ENCODE measurements around the gene CSNK1G2. TPM values are rescaled to one million over a fixed set of nuclear protein-coding genes. Genes with fewer than 3 reads are reported as not detected.

Gene CSNK1G2
- polyA plus RNA-seq, 3 donors from 2014 or later, result 18.0 to 35.4 (median 21.8) TPM

DNA sequence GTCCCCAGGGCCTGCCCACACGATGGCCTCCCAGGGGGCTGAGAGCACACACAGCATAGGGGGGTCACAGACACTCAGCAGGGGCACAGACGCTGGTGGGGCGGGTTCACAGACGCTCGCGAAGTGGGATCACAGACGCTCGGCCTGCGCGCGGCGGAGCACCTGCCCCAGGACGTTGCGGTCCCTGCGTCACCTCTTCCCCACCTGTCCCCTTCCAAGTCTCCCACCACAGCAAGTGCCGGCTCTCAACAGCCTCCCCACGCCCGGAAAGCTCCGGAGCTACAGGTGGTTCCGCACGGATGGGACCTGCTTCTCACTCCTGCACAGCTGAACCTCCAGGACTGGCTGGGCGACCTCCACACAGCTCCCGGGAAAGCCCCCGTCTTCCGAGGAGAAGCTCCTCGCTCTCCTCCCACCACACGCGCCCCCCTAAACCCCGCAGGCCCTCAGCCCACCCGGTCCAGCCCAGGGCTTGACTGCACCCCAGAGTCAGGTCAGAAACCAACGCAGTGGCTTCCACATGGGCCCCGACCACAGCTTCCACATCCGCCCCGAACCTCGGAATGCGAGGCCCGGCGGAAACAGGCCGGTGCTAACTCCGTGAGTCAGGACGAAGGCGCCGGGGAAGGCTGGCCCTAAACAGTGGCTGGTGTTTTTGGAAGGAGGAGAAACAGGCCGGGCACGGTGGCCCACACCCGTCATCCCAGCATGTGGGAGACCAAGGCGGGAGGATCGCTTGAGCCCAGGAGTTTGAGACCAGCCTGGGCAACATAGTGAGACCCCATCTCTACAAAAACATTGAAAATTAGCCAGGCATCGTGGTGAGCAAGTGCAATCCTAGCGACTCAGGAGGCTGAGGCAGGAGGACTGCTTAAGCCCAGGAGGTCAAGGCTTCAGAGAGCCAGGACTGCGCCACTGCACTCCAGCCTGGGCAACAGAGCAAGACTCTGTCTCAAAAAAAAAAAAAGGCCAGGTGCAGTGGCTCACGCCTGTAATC is 58.0 kb downstream of the CSNK1G2 start:
- Mint-ChIP-seq H3K4me1 (peaks cover 0 to 4% of the 10 kb centered on the region in 2 donors), H3K4me3 (peak overlapping the region in 2 of 5 donors; percentile 33 to 52), H3K9me3 (no peaks in the 10 kb centered on the region), H3K27ac (no peak overlapping the region), H3K27me3 (ENCODE audit: low read depth in 3 of 3) (peaks cover 0 to 4% (median 0%) of the 10 kb centered on the region in 3 donors), H3K36me3 (peaks cover 6 to 23% (median 11%) of the 10 kb centered on the region in 3 donors)
- DNase-seq, result peak in 1 of 3 donors; percentile 10

DNA sequence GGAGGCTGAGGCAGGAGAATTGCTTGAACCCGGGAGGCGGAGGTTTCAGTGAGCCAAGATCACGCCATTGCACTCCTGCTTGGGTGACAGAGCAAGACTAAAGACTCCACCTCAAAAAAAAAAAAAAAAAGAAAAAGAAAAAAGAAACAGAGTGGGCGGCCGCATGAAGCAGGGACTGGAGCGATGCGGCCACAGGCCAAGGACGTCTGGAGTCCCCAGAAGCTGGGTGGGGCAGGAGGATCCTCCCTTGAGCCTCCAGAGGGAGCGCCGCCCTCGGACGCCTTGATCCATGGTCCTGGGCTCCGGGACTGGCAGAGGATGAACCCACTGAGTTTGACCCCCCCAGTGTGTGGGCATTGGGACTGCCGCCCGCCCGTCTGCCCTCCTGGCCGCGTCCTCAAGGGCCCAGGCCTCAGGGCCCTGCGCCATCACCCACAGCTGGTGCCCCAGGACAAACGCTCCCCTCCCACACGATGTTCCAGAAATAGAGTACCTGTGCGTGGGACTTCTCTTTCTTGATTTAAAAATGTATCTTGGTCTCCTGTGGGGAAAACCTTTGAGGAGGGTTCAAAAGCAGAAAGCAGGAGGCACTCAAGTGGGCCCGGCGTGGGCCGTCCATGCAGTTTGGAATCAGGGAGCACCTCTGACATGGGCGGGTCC is 59.0 kb downstream of the CSNK1G2 start:
- Mint-ChIP-seq H3K4me1 (peaks cover 0 to 4% of the 10 kb centered on the region in 2 donors), H3K9me3 (no peaks in the 10 kb centered on the region), H3K27me3 (ENCODE audit: low read depth in 3 of 3) (peaks cover 0 to 5% (median 0%) of the 10 kb centered on the region in 3 donors), H3K4me3 (no peak overlapping the region), H3K27ac (no peak overlapping the region), H3K36me3 (peaks cover 6 to 23% (median 8%) of the 10 kb centered on the region in 3 donors)
- no peak for DNase-seq

DNA sequence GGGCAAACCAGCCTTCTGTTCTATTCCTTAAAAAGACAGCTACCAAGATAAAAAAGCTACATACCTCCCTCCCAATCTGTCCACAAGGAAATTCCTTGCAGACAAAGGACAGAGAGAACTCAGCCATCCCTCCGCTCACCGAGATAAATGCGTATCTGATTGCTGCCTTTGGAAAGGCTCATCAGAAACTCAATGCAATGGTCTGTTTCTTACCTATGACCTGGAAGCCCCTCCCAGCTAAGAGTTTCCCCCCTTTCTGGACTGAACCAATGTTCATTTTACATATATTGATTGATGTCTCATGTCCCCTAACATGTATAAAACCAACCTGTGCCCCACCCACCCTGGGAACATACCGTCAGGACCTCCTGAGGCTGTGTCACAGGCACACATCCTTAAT is 62.9 kb downstream of the CSNK1G2 start:
- Mint-ChIP-seq H3K4me3 (no peak overlapping the region), H3K27me3 (ENCODE audit: low read depth in 3 of 3) (peaks cover 0 to 5% (median 0%) of the 10 kb centered on the region in 3 donors), H3K4me1 (peaks cover 3 to 16% of the 10 kb centered on the region in 2 donors), H3K9me3 (no peaks in the 10 kb centered on the region), H3K36me3 (peaks cover 0 to 8% (median 3%) of the 10 kb centered on the region in 3 donors), H3K27ac (no peak overlapping the region)
- DNase-seq, result no peak

DNA sequence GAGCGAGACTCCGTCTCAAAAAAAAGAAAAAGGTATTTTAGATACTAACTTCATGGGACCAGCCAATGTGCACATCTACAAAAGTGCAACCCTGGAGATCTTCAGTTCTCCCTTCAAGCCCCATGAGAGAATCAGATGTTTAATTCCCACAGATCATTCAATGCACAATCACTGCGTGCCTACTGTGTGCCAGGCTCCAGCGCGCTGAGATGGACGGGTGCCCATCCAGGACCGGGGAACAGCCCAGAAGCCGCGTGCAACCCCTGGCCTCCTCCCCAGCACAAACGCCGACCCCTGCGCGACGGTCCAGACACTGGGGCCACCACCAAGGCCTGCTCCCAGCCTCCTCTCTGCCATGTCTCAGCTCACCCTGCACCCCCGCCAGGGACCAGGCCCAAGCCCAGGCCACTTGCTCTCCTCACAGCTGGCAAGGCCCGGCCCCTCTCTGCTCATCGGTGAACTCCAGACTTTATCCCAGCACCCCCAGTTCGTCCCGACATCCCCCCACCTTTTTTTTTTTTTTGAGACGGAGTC is 69.2 kb downstream of the CSNK1G2 start:
- no peaks in the 10 kb centered on the region for H3K36me3 Mint-ChIP-seq
- DNase-seq, result no peak
- no peaks in the 10 kb centered on the region for H3K9me3 Mint-ChIP-seq
- peaks cover 10 to 26% of the 10 kb centered on the region in 2 donors for H3K4me1 Mint-ChIP-seq
- H3K4me3 Mint-ChIP-seq, result no peak overlapping the region
- H3K27me3 Mint-ChIP-seq (ENCODE audit: low read depth in 3 of 3), result no peaks in the 10 kb centered on the region
- H3K27ac Mint-ChIP-seq, result peak overlapping the region in 1 of 6 donors; percentile 49

DNA sequence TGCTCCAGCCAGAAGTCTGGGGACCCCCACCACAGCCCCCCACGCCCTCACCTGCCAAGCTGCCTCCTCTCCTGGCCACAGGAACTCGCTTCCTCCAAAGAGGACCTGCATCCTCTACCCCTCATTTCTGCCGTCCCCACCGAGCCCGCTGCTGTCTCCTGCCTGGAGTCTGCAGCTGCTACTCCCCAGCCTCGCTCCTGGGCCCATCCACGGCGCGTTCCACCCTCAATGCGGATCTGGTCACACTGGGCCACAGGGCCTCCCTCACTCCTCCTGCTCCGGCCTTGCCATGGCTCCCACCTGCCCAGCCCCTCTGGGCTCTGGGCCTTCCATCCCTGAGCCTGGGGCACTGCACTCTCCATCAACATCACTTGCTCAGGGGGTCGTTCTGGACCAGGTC is 70.2 kb downstream of the CSNK1G2 start:
- H3K4me3 Mint-ChIP-seq, result no peak overlapping the region
- H3K27ac Mint-ChIP-seq, result peak overlapping the region in 3 of 6 donors; percentile 22 to 53 (median 49)
- no peaks in the 10 kb centered on the region for H3K27me3 Mint-ChIP-seq (ENCODE audit: low read depth in 3 of 3)
- no peaks in the 10 kb centered on the region for H3K9me3 Mint-ChIP-seq
- no peaks in the 10 kb centered on the region for H3K36me3 Mint-ChIP-seq
- H3K4me1 Mint-ChIP-seq, result peaks cover 12 to 27% of the 10 kb centered on the region in 2 donors
- DNase-seq, result no peak

DNA sequence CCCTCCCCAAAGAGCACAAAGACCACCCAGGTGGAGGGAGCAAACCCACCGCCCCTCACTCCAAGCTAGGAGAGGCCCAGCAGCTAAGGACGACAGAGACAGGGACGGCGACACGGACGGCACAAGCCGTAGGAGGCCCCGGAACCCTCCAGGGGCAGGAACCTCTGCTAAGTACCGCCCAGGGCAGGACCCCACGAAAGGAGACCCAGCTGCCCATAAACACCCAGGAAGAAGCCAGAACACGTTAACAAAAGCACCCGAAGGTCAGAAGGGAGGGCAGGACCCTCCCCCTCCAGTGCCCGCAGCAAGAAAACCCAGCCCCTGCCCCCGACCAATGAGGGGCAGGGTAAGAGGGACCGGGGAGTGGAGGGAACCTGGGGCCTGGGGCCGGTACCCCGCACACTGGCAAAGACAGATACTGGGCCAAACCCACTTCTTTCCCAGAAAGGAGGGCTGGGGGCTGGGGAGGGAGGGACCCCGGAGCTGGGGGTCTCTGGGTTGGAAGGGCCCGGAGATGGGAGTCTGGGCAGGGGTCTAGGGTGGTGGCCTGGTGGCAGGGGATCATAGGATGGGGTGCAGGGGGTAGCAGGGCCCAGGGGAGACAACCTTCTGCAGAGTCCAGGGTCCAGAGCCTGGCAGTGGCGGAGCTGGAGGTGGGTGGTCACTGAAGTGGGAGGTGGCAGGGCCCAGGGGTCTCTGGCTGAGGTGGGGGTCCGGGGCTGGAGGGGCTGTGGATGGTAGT is 72.1 kb downstream of the CSNK1G2 start:
- Mint-ChIP-seq H3K36me3 (no peaks in the 10 kb centered on the region), H3K4me3 (peak overlapping the region in 4 of 5 donors; percentile 41 to 57 (median 52)), H3K4me1 (peaks cover 15 to 17% of the 10 kb centered on the region in 2 donors), H3K9me3 (no peaks in the 10 kb centered on the region), H3K27me3 (ENCODE audit: low read depth in 3 of 3) (no peaks in the 10 kb centered on the region), H3K27ac (peak overlapping the region in 2 of 6 donors; percentile 19 to 26)
- no peak for DNase-seq

DNA sequence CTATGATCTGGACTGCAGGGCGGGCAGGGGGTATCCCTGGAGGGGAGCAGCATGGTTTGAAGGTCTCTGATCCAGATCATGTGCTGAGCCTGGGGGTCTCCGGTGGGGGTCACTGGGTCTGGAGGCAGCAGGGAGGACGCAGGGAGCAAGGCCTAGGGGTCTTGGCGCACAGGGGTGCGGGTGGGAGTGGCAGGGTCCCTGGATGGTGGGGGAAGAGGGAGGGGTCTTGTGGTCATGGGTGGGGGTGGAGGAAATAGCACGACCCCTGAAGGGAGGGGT is 72.7 kb downstream of the CSNK1G2 start:
- H3K36me3 Mint-ChIP-seq, result no peaks in the 10 kb centered on the region
- DNase-seq, result no peak
- peak overlapping the region in 1 of 5 donors; percentile 15 for H3K4me3 Mint-ChIP-seq
- H3K4me1 Mint-ChIP-seq, result peaks cover 15 to 17% of the 10 kb centered on the region in 2 donors
- H3K9me3 Mint-ChIP-seq, result no peaks in the 10 kb centered on the region
- H3K27me3 Mint-ChIP-seq (ENCODE audit: low read depth in 3 of 3), result no peaks in the 10 kb centered on the region
- H3K27ac Mint-ChIP-seq, result peak overlapping the region in 1 of 6 donors; percentile 21

DNA sequence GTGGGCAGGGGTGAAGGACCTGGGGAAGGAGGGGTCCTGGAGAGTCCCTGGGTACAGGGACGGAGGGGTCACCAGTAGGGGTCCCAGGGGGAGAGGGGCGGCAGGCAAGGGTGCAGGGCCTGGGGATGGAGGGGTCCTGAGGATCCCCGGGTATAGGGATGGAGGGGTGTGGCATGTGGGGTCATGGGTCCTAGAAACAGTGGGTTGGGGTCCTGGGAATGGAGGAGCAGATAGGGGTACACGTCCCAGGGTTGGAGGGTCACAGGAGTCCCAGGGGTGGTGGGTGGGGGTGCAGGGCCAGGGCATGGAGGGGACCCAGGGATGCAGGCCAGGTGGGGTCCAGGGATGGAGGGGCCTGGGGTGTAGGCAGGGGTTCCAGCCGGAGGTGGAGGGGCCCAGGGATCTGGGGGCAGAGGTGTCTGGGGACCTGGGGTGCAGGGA is 73.2 kb downstream of the CSNK1G2 start:
- H3K27me3 Mint-ChIP-seq (ENCODE audit: low read depth in 3 of 3), result no peaks in the 10 kb centered on the region
- peak overlapping the region in 1 of 6 donors; percentile 12 for H3K27ac Mint-ChIP-seq
- H3K9me3 Mint-ChIP-seq, result no peaks in the 10 kb centered on the region
- H3K36me3 Mint-ChIP-seq, result no peaks in the 10 kb centered on the region
- H3K4me1 Mint-ChIP-seq, result peaks cover 15 to 17% of the 10 kb centered on the region in 2 donors
- H3K4me3 Mint-ChIP-seq, result peak overlapping the region in 2 of 5 donors; percentile 21 to 65
- no peak for DNase-seq

DNA sequence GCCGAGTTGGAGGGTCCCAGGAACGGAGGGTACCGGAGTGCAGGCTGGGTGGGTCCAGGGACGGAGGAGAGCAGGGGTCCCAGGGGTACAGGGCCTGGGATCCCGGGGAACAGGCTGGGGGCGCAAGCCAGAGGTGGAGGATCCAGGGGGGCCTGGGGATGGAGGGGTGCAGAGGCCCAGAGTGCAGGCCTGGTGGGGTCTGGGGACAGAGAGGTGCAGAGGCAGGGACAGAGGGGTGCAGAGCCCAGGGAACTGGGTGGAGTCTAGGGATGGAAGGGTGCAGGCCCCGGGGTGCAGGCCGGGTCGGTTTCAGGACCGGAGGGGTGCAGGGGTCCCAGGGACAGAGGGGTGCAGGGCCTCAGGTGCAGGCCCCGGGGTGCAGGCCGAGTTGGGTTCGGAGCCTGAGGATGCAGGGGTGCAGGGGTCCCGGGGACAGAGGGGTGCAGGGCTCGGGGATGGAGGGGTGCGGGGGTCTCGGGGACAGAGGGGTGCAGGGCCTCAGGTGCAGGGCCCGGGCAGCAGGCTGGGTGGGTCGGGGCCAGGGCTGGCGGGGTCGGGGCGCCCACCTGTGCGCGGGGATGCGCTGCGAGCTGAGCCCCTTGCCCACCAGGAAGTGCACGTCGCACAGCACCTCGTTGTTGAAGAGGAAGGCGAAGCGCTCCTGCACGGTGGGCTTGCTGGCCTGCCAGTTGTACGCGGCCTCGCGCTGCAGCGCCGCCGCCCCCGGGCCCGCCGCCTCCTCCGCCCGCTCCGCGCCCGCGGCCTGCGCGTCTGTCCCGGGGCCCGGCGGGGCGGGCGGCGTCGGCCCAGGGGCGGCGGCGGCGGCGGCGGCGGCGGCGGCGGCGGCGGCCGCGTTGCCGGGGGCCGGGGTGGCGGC is 74.0 kb downstream of the CSNK1G2 start:
- Mint-ChIP-seq H3K27me3 (ENCODE audit: low read depth in 3 of 3) (peaks cover 0 to 5% (median 0%) of the 10 kb centered on the region in 3 donors), H3K4me1 (peaks cover 17 to 19% of the 10 kb centered on the region in 2 donors), H3K9me3 (no peaks in the 10 kb centered on the region), H3K27ac (peak overlapping the region in 3 of 6 donors; percentile 20 to 58 (median 46)), H3K36me3 (no peaks in the 10 kb centered on the region), H3K4me3 (peak overlapping the region; percentile 35 to 73 (median 65))
- DNase-seq, result peak; percentile 23 to 28 (median 27)

DNA sequence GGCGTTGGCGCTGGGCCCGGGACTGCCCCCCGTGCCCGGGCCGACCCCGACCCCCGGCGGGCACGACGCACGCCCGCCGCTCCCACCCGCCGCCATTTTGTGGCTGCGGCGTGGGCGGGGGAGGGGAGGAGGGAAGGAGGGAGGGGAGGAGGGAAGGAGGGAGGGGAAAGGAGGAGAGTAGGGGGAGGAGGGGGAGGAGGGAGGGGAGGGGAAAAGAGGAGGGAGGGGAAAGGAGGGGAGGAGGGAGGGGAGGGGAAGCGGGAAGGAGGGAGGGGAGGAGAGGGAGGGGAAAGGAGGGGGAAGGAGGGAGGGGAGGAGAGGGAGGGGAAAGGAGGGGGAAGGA is 74.6 kb downstream of the CSNK1G2 start, which contains the start of gene BTBD2:
Gene BTBD2 (minus strand): TSS at position 107 of the 343 bp plus-strand sequence. CDS start 11 bp downstream, at position 96.
- H3K27me3 Mint-ChIP-seq (ENCODE audit: low read depth in 3 of 3), result peaks cover 0 to 5% (median 0%) of the 10 kb centered on the region in 3 donors
- peak within 1 kb of the TSS in 5 of 6 donors; percentile 39 to 73 (median 46) for H3K27ac Mint-ChIP-seq
- peak within 1 kb of the TSS; percentile 52 to 73 (median 66) for H3K4me3 Mint-ChIP-seq
- DNase-seq, result peak in 2 of 3 donors; percentile 14 to 24
- H3K4me1 Mint-ChIP-seq, result peaks cover 17 to 19% of the 10 kb centered on the region in 2 donors
- no peaks in the 10 kb centered on the region for H3K36me3 Mint-ChIP-seq
- no peaks in the 10 kb centered on the region for H3K9me3 Mint-ChIP-seq

DNA sequence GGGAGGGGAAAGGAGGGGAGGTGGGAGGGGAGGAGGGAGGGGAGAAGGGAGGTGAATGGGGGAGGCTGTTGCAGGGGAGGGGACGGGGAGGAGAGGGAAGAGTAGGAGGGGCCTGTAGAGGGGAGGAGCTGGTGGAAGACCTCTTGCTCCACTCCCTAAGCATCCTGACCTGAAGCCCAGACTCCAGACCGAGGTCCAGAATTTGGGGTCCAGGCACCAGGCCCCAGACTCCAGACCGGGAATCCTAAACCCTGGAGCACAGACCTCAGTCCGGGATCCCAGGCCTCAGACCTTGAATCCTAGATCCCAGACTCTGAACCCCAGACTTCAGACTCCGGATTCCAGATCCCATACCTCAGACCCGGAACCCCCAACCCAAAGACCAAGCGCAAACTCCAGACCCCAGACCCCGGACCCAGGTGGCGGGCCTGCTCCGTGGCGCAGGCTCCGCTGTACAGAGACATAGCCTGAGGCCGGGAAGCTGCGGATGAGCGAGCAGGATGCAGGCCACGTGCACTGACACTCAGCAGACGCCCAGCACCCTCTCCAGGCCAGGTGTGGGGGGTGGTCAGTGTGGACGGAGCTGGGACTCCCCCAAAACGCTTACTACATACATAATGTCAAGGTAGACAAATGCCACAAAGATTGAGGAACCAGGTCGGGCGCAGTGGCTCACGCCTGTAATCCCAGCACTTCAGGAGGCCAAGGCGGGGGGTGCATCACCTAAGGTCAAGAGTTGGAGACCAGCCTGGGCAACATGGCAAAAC is 75.3 kb downstream of the CSNK1G2 start:
- Mint-ChIP-seq H3K4me1 (peaks cover 17 to 19% of the 10 kb centered on the region in 2 donors), H3K9me3 (no peaks in the 10 kb centered on the region), H3K4me3 (peak overlapping the region; percentile 52 to 71 (median 66)), H3K27me3 (ENCODE audit: low read depth in 3 of 3) (peaks cover 0 to 5% (median 0%) of the 10 kb centered on the region in 3 donors), H3K36me3 (no peaks in the 10 kb centered on the region), H3K27ac (peak overlapping the region in 4 of 6 donors; percentile 39 to 73 (median 55))
- peak; percentile 22 to 53 (median 52) for DNase-seq

DNA sequence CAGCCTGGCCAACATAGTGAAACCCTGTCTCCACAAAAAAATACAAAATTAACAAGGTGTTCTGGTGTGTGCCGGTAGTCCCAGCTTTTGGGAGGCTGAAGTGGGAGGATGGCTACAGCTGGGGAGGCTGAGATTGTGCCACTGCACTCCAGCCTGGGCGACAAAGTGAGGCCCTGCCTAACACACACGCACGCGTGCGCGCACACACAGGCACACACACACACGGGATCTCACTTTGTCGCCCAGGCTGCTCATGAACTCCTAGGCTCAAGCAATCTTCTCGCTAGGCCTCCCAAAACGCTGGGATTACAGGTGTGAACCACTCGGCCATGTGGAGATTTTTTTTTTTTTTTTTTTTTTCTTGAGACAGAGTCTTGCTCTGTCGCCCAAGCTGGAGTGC is 77.8 kb downstream of the CSNK1G2 start:
- H3K36me3 Mint-ChIP-seq, result no peaks in the 10 kb centered on the region
- no peaks in the 10 kb centered on the region for H3K9me3 Mint-ChIP-seq
- no peak overlapping the region for H3K27ac Mint-ChIP-seq
- peaks cover 7 to 13% of the 10 kb centered on the region in 2 donors for H3K4me1 Mint-ChIP-seq
- H3K27me3 Mint-ChIP-seq (ENCODE audit: low read depth in 3 of 3), result peaks cover 1 to 5% (median 1%) of the 10 kb centered on the region in 3 donors
- no peak for DNase-seq
- no peak overlapping the region for H3K4me3 Mint-ChIP-seq

Data from immature natural killer cell (primary cell).